Measurements from ENCODE around the gene NUP54.

The NUP54 gene

DNA sequence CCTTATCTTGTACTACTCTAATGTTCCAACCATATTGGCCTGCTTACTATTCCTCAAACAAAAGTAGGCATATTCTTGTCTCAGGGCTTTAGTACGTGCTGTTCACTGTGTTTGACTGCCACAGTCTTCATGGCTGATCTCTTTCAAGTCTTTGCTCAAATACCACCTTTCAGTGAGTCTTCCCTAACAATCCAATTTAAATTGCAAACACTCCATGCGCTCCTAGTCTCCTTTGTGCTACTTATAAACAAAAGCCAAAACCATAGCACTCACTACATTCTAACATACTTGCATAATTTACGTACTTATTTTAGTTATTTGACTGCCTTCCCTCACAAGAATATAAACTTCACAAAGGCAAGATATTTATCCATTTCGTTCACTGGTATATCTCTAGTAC is 75.4 kb downstream of the NUP54 start:
- TF ChIP-seq EZH2phosphoT487 (IDR thresholded peaks at IDR 0.05; ENCODE audit: low read depth), result no peak
- no peak for TF ChIP-seq CTCF (IDR thresholded peaks at IDR 0.05; ENCODE audit: low read depth, low read length)
- no peaks in the 10 kb centered on the region for H4K20me1 ChIP-seq (ENCODE audit: insufficient read depth, low read length)
- H2AFZ ChIP-seq (ENCODE audit: low read depth, low read length), result no peak overlapping the region
- H3K27ac ChIP-seq (ENCODE audit: low read length), result no peak overlapping the region
- no peak overlapping the region for H3K9ac ChIP-seq (ENCODE audit: low read length)
- H3K36me3 ChIP-seq (replicated peaks; ENCODE audit: low read depth, low read length), result no peaks in the 10 kb centered on the region
- H3K9me3 ChIP-seq (ENCODE audit: insufficient read depth, low read length), result no peaks in the 10 kb centered on the region
- no peak overlapping the region for H3K4me2 ChIP-seq (ENCODE audit: low read length)
- H3K27me3 ChIP-seq (ENCODE audit: low read depth, low read length), result no peaks in the 10 kb centered on the region
- H3K4me3 ChIP-seq (ENCODE audit: low read length), result no peak overlapping the region
- peaks cover 5% of the 10 kb centered on the region; the same call in 1 of the 2 replicates for H3K4me1 ChIP-seq (ENCODE audit: low read length)
- no peaks in the 10 kb centered on the region for H3K79me2 ChIP-seq (ENCODE audit: low read length)

GRCh38 chr4:76067652-76068286 is 80.4 kb downstream of the NUP54 start:
- no peak overlapping the region for H2AFZ ChIP-seq (ENCODE audit: low read depth, low read length)
- peaks cover 35% of the 10 kb centered on the region for H3K4me1 ChIP-seq (ENCODE audit: low read length)
- no peaks in the 10 kb centered on the region for H3K27me3 ChIP-seq (ENCODE audit: low read depth, low read length)
- H3K4me3 ChIP-seq (ENCODE audit: low read length), result no peak overlapping the region
- H3K4me2 ChIP-seq (ENCODE audit: low read length), result no peak overlapping the region
- peak; percentile 96 for TF ChIP-seq CTCF (IDR thresholded peaks at IDR 0.05; ENCODE audit: low read depth, low read length)
- no peak for TF ChIP-seq EZH2phosphoT487 (IDR thresholded peaks at IDR 0.05; ENCODE audit: low read depth)
- H3K79me2 ChIP-seq (ENCODE audit: low read length), result no peaks in the 10 kb centered on the region
- no peaks in the 10 kb centered on the region for H4K20me1 ChIP-seq (ENCODE audit: insufficient read depth, low read length)
- H3K36me3 ChIP-seq (replicated peaks; ENCODE audit: low read depth, low read length), result peaks cover 14% of the 10 kb centered on the region
- H3K9me3 ChIP-seq (ENCODE audit: insufficient read depth, low read length), result no peaks in the 10 kb centered on the region; the same call in 1 of the 2 replicates
- H3K27ac ChIP-seq (ENCODE audit: low read length), result peak overlapping the region; percentile 63
- peak overlapping the region; percentile 47 for H3K9ac ChIP-seq (ENCODE audit: low read length)

GRCh38 chr4:76066546-76066945 is 81.7 kb downstream of the NUP54 start:
- Histone ChIP-seq H3K79me2 (ENCODE audit: low read length) (0 out of 2 replicates have a peak, but pooled peaks cover under 1% of the 10 kb centered on the region), H3K27me3 (ENCODE audit: low read depth, low read length) (no peaks in the 10 kb centered on the region), H3K4me1 (ENCODE audit: low read length) (peaks cover 46% of the 10 kb centered on the region), H3K4me3 (ENCODE audit: low read length) (no peak overlapping the region), H3K9me3 (ENCODE audit: insufficient read depth, low read length) (no peaks in the 10 kb centered on the region; the same call in 1 of the 2 replicates), H2AFZ (ENCODE audit: low read depth, low read length) (no peak overlapping the region), H3K27ac (ENCODE audit: low read length) (peak overlapping the region; percentile 63), H4K20me1 (ENCODE audit: insufficient read depth, low read length) (no peaks in the 10 kb centered on the region), H3K36me3 (replicated peaks; ENCODE audit: low read depth, low read length) (peaks cover 15% of the 10 kb centered on the region), H3K9ac (ENCODE audit: low read length) (peak overlapping the region; percentile 47; the same call in 1 of the 2 replicates), H3K4me2 (ENCODE audit: low read length) (no peak overlapping the region)
- no peak for TF ChIP-seq CTCF (IDR thresholded peaks at IDR 0.05; ENCODE audit: low read depth, low read length)
- no peak for TF ChIP-seq EZH2phosphoT487 (IDR thresholded peaks at IDR 0.05; ENCODE audit: low read depth)
